GM19395 (cell line): ENCODE measurements around the gene ONECUT1.

ENCODE experiments used
- ATAC-seq: cut with Tn5 transposase; IDR thresholded peaks from one replicate; pipeline ENCODE4 v1.9.1; 2021; ENCODE audit warnings: mild to moderate bottlenecking, moderate library complexity; ENCODE audit not compliant: unreplicated experiment

The ONECUT1 gene

DNA sequence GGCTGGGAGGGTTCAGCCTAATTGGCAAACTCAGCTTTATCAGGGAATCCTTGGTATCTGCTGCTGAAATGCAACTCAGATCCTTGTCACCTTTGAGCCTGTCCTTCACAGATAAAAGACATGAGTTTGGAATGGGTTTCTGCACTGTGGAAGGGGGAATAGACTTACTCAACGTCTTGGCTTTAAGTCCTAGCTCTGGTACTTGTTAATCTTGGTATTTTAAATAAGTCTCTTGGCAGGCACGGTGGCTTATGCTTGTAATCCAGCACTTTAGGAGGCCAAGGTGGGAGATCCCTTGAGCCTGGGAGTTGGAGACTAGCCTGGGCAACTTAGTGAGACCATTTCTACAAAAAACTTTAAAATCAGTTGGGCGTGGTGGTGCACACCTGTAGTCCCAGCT is 55.8 kb downstream of the ONECUT1 start:
- ATAC-seq, result no peak

DNA sequence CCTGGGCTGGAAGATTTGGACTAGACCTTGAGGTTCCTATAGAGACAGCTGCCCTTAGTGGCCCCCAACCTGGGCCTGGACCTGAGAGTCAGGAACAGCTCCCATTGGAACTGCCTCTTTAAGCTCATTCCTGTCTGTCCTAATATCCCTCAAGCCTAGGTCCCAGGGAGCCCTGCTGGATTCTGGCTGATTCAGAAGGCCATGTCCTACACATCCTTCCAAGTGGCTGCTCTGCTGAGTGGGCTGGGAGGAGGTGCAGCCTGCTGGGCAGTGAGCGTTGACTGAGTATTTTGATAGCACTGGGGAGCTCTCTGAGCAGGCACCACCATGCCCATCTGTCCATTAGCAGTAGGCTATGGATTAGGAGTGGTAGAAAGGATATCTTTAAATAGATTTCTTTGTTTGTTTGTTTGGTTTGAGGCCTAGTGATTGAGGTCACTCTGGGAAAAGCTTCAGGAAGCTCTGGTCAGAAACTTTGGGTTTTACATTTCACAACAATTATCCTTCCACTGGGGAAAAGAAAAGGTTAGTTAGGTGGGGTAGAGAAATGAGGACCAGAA is 56.4 kb downstream of the ONECUT1 start:
- no peak for ATAC-seq

- no peak for ATAC-seq
Observed at GRCh38 chr15:52733088-52733487, 57.0 kb downstream of the ONECUT1 start.

- no peak for ATAC-seq
Observed at GRCh38 chr15:52732551-52732950, 57.6 kb downstream of the ONECUT1 start.

DNA sequence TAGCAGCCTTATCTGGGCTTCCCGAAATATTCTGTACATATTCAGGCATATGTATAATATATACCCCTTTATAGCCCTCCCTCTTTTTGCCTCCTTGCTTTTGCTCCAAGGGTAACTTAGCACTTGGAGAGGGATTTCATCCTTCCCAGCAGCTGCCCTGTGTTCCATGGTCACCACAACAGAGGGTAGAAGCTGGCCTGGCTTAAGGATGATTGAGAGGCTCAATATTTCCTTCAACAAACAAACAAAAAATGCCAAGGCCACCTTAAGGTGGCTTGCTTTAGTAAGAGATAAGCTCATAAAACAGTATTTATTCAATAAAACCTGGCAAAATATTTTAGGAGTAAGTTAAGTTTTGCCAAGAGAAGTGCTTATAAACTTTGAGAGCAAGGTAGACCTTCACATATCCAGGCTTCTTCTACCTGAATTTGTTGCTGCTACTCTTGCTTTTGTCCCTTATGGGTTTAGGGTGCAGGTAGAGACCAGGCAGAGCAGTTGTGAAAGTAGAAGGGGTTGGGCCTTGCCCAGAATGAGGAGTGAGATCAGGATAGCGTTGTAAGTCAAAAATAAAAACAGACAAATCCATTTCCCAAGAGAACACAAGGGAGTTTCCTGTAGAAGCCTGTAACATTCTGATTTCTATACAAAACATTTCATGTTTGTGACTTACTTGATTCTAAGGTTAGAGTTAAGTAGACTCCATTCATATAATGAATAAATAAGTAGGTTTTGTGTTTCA is 58.2 kb downstream of the ONECUT1 start:
- ATAC-seq, result no peak

DNA sequence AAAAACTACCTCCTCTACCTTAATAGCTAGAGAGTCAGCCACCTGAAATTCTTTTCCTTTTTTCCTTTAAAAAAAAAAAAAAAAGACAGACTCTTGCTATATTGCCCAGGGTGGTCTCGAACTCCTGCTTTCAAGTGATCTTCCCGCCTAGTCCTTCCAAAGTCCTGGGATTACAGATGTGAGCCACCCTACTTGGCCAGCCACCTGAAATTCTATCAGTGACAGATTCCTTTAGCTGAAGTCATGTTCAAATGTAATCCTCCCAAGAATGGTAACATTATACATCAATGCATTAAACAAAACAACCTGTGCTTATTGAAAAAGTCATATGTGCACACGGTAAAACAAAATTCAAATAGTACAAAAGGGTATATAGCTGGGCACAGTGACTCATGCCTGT is 59.1 kb downstream of the ONECUT1 start:
- no peak for ATAC-seq

DNA sequence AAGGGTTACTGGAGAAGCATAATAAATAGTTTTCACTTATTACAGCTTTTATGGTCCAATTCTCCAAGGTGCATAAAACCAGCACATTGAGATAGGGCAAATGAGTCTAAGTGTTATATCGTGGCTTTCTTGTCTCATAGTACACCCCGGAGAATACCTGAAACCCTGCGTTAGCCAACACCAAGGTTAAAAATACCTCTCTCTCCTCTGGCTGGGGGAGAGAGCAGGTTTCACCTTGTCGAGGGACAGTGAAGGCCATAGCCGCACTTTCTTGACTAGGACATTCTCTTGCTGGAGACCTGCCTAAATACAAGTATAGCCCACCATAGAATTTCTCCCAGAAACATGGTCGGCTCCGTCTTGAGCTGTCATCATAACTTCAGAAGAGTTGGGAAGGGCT is 59.5 kb downstream of the ONECUT1 start:
- no peak for ATAC-seq

DNA sequence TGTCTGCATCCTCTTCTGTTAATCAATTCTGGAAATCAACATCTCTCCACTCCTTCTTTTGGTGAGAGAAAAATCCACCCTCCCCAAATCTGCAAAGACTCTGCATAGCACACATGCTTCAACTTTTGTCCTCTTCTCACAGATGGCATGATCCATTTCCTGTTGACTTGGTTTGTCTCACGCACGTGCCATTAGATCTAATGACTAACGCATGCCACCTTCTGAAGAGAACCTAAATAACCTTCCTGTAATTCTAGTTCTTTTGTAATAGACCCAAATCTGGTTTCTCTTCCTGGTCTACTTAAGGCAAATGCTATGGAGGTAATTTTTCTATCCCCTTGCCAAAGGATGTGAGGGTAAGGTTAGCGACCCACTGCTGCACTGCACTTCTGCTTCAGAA is 60.0 kb downstream of the ONECUT1 start:
- peak; percentile 63 for ATAC-seq

DNA sequence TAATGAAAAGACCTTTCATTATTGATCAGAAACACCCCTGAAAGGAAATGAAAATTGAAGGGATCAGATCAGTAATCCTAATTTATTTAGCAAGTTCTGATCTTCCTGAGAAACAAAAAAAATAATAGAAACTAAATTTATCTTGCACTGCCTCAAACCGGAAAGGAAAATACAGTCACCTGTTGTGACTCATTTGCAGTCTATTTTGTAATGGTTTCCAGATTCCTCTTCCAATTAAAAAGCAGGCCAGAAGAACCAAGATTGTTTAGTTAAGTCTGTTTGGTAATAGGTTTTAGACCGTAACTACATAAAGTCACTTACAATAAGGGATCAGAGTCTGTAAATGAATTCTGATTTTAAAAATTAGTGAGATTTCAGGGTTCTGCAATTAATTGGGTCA is 61.2 kb downstream of the ONECUT1 start:
- ATAC-seq, result no peak

DNA sequence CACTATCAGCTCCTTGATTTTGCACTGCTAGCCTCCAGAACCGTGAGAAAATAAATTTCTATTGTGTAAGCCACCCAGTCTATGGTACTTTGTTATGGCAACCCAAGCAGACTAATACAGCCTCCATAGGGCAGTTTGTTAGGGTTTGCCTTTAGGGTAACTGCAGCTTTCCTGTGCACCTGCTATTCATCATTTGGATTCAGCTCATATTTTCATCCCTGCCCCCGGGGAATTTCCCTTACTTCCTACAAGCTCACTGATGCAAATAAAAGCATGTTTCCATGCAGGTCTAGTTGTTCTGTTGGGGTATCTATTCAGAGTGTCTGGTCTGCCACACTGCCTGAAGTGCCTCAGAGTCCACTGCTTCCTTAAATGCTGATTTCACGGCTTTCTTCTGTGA is 62.3 kb downstream of the ONECUT1 start:
- no peak for ATAC-seq

DNA sequence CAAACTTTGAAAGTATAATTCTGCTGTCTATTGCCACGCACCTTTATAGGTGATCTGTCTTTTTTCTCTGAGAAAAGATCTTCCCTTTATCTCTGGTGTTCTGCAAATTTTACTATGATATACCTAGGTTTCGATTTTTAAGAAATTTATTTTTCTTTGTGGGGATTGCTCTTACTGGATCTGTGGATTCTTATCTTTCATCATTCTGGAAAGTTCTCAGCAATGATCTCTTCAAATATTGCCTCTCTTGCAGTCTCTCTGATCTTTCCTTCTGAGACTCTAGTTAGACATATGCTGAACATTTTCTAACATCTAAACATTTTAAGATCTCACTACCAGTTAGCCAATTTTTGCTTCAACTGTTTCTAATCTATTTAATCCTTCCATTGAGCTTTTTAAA is 63.9 kb downstream of the ONECUT1 start:
- no peak for ATAC-seq

- ATAC-seq, result no peak
Observed at GRCh38 chr15:52718551-52718950, 71.6 kb downstream of the ONECUT1 start.

- ATAC-seq, result no peak
Observed at GRCh38 chr15:52717924-52718323, 72.2 kb downstream of the ONECUT1 start.

- ATAC-seq, result no peak
Observed at GRCh38 chr15:52717481-52717880, 72.7 kb downstream of the ONECUT1 start.

- ATAC-seq, result no peak
Observed at GRCh38 chr15:52716536-52716935, 73.6 kb downstream of the ONECUT1 start.

- ATAC-seq, result no peak
Observed at GRCh38 chr15:52715411-52715810, 74.7 kb downstream of the ONECUT1 start.

GRCh38 chr15:52714968-52715367 is 75.2 kb downstream of the ONECUT1 start:
- ATAC-seq, result no peak

- peak; percentile 6 for ATAC-seq
Observed at GRCh38 chr15:52710708-52711389, 79.3 kb downstream of the ONECUT1 start.

DNA sequence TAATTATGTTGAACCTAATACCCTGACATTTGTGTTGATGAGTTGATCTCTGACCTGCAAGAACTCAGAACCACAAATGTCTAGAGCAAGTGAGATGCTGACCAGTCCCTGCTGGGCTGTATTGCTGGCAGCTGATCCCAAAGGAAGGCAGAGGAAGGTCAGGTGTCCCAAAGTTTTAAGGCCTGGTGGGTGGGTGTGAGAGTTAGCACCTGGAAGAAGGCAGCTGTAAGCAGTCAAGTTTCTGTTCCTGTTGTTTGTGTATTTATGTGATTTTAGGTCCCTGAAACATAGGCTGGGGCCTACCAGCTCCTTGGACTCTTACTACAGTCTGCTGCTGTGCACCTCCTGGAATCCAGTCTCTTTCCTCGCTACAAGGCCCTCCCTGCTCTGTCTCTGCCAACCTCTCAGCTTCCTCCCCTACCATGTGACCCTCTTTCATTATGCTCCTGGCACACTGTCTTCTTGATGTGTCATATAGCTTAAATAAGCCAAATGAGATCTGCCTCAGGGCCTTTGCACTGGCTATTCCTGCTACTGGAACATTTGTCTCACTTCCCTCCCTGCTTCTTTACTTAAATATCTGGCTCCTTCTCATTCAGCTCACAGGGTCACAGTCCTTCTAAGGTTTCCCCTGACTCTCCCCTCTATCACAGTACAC is 80.0 kb downstream of the ONECUT1 start:
- ATAC-seq, result peak; percentile 71

- peak; percentile 90 for ATAC-seq
Observed at GRCh38 chr15:52709187-52709981, 80.8 kb downstream of the ONECUT1 start.
